GM19238 (cell line): ENCODE data around the gene FAM186B.

Experiments used
- DNase-seq: peaks from one replicate; pipeline ENCODE4 v3.0.0; 2011; ENCODE audit warnings: low spot score; ENCODE audit not compliant: insufficient read length

The FAM186B gene

GRCh38 chr12:49552425-49552824 lies 53.0 kb downstream of the FAM186B start:
- no peak for DNase-seq

DNA sequence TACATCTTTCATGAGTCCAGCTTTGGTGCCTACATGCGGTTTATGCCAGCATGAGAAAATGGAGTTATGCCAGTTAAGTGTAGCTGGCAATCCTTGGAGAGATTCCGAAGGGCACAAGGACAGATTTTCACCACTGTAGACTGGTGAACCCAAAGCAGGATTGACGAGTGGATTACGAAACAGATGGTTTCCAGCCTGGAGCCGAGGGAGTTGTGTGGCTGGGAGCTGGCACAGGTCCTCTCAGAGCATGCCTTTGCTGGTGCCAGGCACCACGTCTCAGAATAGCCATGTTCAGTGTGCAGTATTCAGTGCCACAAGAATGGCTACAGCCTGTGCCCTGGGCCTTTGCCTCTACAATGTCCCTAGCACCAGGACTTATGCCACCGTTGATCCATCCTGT lies 53.4 kb downstream of the FAM186B start:
- DNase-seq: no peak

GRCh38 chr12:49550693-49551252 lies 54.7 kb downstream of the FAM186B start:
- DNase-seq: no peak

DNA sequence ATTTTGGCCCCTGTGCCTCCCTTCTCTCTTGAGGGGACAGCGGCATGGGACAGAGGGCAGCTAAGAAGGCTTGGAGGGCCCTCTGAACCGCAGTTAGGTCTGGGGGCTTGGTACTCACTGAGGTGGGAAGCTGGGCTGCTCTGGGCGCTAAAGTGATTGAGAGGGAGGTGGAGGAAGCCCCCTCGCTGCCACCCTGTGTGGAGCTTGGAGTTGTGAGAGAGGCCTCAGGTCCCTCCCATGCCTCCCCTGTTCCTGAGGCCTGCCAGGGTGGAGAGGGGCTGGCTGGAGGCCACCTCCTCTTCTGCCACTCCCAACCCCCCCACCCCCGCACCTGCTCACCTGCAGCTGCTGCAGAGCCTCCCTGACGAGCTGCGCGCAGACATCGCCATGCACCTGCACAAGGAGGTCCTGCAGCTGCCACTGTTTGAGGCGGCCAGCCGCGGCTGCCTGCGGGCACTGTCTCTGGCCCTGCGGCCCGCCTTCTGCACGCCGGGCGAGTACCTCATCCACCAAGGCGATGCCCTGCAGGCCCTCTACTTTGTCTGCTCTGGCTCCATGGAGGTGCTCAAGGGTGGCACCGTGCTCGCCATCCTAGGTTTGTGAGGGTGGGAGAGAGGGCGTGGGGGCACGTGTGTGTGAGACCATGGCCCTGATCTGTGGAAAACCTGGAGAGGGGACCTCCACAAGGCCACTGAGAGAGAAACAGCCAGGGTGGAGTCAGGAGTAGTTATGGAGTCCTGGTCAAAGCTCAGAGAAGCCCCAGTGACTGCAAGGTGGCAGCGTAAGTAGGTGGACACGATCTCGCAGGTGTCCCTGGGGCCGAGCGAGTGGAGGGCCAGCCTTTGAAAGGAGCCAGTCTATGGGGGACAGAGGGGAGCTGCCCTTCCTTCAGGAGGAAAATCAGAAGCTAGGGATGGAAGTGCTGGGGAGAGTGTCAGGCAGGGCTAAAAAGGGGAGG lies 55.4 kb downstream of the FAM186B start:
- no peak for DNase-seq

GRCh38 chr12:49548822-49549648 lies 56.4 kb downstream of the FAM186B start:
- no peak for DNase-seq

DNA sequence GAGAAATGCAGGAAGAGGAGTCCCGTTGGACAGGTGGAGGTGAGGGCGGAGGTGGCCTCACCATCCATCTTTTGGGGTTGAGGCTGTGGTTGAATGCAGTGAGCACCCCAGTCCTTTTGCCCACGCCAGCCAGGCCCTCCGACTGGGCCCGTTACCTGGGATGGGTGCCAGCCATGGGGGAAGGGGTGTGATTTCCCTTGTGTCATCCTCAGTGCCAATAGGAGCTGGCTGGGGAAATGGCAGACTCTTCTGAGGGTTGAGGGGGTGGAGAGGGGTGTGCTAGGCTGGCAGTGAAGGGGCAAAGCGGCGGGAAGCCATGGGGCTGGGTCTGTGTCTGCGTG lies 57.0 kb downstream of the FAM186B start:
- no peak for DNase-seq

DNA sequence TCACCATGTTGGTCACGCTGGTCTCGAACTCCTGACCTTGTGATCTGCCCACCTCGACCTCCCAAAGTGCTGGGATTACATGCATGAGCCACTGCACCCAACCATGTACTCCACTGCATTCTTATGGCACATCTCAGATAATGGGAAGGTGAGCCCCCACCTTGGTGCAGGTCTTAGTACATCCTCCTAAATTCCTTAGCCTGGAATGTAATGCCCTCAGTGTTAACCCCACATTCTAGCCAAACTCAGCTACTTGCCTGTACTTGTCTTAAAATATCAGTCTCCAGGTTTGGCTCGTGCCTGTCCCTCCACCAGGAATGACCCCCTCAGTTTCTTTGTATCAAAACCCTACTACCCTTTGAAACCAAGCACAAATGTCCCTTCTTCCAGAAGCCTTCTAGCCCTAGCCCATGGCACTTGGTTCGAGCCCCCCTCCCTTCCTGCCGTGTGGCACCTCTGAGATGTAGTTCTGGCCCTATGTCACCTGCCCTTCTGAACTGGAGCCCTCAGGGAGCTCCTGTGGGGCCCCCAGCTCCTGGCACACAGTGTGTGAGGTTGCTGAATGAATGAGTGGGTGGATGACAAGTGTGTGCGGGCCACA lies 58.2 kb downstream of the FAM186B start:
- DNase-seq: no peak

- DNase-seq: no peak
Observed at GRCh38 chr12:49546481-49546880, 59.0 kb downstream of the FAM186B start.

GRCh38 chr12:49545815-49546214 lies 59.6 kb downstream of the FAM186B start:
- DNase-seq: no peak

DNA sequence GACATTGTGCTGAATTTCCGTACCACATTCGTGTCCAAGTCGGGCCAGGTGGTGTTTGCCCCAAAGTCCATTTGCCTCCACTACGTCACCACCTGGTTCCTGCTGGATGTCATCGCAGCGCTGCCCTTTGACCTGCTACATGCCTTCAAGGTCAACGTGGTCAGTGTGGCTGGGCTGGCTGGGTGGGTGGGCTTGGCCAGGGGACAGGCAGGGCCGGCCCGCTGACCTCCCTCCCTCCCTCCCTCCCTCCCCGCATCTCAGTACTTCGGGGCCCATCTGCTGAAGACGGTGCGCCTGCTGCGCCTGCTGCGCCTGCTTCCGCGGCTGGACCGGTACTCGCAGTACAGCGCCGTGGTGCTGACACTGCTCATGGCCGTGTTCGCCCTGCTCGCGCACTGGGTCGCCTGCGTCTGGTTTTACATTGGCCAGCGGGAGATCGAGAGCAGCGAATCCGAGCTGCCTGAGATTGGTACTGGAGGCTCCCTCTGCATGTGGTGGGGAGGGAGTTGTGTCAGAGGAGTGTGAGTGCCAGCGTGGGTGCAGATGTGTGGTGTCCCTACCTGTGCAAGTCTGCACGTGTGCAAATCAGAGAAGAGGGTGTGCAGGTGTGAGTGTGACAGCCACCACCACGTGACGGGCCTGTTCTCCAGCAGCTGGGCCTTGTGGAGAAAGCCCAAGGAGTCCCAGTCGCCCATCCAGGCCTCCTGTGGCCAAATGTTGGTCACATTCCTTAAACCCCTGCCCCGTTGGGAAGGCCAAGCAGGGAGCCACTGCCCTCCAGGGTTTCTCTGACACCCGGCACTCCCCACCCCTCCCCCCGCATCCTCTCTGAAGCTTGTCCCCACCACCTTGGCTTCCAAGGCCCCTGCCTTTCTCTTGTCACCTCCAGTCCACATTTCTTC lies 61.3 kb downstream of the FAM186B start:
- no peak for DNase-seq

GRCh38 chr12:49543221-49543913 lies 62.1 kb downstream of the FAM186B start:
- DNase-seq: no peak

DNA sequence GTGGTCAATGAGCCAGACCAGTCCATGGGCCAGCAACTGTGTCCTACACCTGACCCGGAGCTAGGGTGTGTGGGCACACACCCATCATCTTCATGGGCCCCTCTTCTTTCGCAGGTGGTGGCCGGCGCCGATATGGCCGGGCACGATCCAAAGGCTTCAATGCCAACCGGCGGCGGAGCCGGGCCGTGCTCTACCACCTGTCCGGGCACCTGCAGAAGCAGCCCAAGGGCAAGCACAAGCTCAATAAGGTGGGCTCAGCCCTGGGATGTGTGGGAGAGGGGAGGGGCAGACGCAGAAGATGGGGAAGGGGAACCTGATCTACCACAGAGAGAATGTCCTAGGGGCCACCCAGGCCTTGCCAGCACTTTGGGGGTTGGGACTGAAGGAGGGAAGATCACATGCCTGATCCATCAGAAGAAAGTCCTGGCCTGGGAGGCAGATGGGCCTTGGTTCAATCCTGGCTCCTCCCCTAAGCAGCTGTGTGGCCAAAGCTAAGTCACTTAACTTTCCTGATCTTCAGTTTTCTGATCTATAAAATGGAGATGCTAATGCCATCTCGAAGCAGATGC lies 62.8 kb downstream of the FAM186B start:
- no peak for DNase-seq

- DNase-seq: no peak
Observed at GRCh38 chr12:49541911-49542505, 63.4 kb downstream of the FAM186B start.

DNA sequence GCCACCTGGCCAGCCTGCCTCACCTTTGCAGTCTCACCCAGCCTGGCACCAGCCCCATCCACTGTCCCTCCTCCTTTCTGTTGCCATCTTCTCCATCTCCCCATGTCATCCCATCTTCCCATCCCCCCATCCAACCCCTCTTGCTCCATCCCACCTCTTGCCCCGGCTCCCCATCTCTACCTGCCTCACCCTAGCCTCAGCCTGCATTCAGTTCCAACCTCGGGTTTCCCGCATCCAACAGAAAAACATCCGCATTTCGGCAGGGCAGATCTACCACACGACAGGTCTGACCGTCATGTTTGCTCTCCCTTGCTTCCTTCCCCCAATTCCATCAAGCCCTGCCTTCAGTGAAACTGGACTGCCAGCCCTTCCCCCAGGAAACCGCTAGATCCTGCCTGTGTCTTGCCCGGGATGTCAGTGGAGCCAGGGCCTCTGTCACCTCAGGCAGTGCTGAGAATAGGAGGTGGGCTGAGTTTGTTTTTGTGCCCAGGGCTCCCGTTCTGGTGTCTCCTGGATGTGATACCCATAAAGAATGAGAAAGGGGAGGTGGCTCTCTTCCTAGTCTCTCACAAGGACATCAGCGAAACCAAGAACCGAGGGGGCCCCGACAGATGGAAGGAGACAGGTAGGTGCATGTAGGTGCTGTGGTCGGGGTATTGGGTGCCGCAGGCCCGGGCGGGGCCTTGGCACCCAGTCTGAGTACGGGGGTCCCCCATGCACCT lies 64.1 kb downstream of the FAM186B start:
- DNase-seq: no peak

DNA sequence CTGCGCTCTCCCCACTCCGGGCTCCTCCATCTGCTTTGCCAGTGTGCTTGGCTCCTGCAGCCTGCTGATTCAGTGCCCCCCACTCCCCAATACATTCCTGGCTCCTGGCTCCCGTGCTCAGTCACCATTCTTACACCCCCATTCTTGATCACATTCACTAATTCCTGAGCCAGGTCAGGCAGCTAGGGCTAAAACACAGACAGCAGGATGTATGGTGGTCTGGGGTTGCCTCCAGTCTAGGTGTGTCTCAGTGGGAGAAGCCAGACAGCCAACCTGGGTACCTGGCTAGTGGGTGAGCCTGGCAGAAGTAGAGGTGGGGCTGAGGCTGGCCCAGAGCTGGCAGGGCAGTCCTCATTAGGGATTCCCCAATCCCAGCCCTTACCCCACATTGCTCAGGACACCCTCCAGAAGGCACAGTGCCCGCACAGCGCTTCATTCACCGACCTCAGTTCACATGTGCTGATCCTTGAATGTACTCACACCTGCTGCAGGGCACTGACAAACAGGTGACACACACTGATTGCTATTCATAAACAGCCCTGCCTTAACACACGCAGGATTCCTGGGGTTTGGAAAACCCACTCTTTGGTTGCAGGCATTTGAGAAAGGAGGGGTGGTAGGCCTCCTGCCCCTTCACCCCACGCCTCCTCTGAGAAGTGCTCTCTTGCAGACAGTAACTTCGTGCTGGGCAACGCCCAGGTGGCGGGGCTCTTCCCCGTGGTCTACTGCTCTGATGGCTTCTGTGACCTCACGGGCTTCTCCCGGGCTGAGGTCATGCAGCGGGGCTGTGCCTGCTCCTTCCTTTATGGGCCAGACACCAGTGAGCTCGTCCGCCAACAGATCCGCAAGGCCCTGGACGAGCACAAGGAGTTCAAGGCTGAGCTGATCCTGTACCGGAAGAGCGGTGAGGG lies 65.0 kb downstream of the FAM186B start:
- DNase-seq: no peak

- no peak for DNase-seq
Observed at GRCh38 chr12:49539406-49540228, 65.8 kb downstream of the FAM186B start.
